NCI-H1930 (cell line): ENCODE results near the gene HOXC9.

Source experiments
- DNase-seq, 2 experiments: peaks; one replicate each; lab custom pipeline; 2025; lab: John Stamatoyannopoulos, UW

HOXC9 gene

GRCh38 chr12:53963434-53964314, 36.3 kb upstream of the HOXC9 start:
- no peak for DNase-seq

DNA sequence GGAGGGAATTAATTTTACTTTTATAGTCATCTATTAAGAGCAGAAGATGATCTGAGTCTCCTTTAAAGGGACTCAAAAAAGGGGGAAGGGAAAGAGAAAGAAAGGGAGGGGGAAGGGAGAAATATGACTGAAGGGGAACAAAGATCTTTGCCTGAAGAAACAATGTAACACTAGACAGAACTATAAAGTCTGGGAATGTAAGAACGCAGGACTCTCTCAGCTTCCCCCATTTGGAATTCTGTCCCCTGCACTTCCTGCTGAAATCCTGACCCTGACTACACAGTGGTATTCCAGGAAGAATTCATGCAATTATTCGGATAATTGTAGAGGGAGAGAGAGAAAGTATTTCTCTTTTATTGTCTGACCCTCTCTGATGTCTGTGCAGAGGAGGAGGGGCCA, 35.6 kb upstream of the HOXC9 start:
- no peak for DNase-seq

GRCh38 chr12:53965281-53966084, 34.5 kb upstream of the HOXC9 start:
- no peak for DNase-seq

- no peak for DNase-seq
Observed at GRCh38 chr12:53966085-53966384, 33.9 kb upstream of the HOXC9 start.

DNA sequence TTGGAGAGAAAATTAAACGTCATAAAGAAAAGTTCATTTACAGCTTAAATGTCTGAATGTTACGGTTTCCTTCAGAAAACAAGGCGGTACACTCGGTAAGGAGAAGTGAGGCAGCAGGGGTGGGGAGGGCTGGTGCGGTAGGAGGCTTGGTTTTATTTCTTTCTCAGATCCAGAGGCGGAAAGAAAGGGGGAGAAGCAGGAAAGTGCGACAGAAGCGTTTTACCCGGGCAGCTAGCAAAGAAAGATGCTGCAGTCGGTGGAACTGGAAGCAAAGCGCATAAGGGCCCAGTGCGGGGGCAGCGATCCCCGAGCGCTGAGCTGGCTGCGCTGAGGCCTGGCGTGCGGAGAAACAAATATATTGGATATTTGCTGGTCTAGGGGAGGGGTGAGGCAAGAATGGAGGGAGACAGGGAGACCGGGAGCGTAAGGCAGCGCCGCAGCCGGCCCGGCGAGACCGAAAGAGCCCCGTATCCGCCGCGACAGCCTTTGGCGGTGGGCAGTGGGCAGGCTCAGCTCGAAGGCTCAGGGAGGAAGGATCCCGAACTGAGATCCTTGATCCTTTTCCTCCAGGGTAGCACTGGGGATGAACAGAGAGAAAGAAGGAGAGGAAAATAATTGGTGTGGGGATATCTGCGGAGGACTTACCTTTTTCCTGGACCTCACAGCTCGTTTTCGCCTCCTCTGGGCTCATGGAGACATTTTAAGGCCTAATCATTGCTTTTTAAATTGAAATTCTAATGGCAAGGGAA, 33.4 kb upstream of the HOXC9 start:
- no peak for DNase-seq

GRCh38 chr12:53967421-53967925, 32.5 kb upstream of the HOXC9 start:
- no peak for DNase-seq

- DNase-seq, result no peak
Observed at GRCh38 chr12:53968214-53969127, 31.5 kb upstream of the HOXC9 start.

GRCh38 chr12:53969588-53970259, 30.2 kb upstream of the HOXC9 start:
- DNase-seq, result no peak

DNA sequence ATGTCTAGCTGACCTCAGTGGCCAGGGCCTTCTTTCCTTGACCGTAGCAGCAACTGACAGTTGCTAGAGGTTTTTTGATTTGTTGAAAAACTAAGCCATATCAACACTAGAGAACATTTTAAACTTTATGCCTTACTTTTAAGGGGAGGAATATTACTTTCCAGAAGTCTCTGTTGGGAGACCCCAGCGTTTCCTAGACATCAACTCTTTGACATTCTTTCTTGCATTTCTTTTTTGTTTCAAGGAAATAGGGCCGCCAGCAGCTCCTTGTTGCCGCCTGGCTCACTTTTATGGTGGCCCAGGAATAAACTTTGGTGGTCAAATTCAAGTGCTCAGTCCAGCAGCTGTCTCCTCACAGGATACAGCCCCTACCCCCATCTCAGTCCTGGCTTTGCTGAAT, 29.5 kb upstream of the HOXC9 start:
- no peak for DNase-seq

DNA sequence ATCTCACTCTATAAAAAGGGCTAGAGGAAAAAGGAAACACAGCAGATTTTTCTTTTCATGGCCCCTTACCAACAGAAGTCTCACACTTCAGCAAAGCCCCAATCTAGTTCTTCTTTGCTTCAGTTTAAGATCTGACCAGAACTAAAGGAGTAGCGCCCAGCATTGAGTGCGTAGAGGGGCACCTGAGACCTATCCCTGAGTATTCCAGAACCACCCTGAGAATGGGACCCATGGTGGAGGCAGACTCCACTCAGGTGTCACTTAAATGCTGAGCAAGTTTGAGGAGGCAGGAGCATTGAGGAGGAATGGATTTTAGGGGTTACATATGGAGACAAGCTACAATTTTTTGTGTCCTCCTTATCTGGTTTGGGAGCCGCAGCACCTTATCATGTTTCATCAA, 28.8 kb upstream of the HOXC9 start:
- no peak for DNase-seq

GRCh38 chr12:53971686-53972085, 28.3 kb upstream of the HOXC9 start:
- no peak for DNase-seq

DNA sequence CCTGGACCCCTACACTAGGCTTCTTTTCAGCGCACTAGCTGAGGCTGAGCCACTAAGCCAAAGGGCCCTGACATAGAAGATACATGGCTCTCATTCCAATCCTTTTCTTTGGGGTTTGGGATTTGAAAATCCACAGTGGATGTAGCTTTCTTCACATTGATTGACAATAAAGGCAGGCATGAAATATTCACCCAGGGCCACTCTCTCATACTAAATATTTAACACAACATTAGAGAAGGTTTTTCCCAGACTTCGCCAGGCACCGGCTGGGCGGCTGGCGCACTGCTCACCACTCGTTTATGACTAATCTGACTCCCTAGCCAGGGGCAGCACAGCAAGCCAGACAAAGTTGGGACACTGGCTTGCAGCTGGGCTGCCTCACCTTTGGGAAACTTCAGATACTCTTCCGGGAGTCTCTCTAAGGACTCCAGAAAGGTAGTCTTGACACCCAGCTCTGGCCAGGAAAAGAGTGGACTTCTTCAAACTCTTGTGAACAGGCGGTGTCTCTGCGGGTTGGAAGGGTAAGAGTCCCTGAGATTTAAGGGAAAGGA, 27.7 kb upstream of the HOXC9 start:
- no peak for DNase-seq

GRCh38 chr12:53972722-53973235, 27.2 kb upstream of the HOXC9 start, which contains the start of gene HOXC11:
Gene HOXC11 (plus strand): TSS chr12:53973126. CDS start chr12:53973242, 116 bp downstream.
- DNase-seq, result no peak

GRCh38 chr12:53973236-53974042, 26.5 kb upstream of the HOXC9 start:
- no peak for DNase-seq

- no peak for DNase-seq
Observed at GRCh38 chr12:53974084-53975063, 25.6 kb upstream of the HOXC9 start, which contains the start of gene HOTAIR. Gene HOTAIR (minus strand): TSS chr12:53974954.

- no peak for DNase-seq
Observed at GRCh38 chr12:53975064-53975471, 24.9 kb upstream of the HOXC9 start.

GRCh38 chr12:53975479-53976152, 24.3 kb upstream of the HOXC9 start:
- no peak for DNase-seq
